Measurements from ENCODE around the gene TIMM44. TPM values are rescaled to one million over a fixed set of nuclear protein-coding genes. Genes with fewer than 3 reads are reported as not detected.

The TIMM44 gene
- total and polyA plus RNA-seq, 4 donors = 38.4 to 75.8 (median 53.0) TPM

DNA sequence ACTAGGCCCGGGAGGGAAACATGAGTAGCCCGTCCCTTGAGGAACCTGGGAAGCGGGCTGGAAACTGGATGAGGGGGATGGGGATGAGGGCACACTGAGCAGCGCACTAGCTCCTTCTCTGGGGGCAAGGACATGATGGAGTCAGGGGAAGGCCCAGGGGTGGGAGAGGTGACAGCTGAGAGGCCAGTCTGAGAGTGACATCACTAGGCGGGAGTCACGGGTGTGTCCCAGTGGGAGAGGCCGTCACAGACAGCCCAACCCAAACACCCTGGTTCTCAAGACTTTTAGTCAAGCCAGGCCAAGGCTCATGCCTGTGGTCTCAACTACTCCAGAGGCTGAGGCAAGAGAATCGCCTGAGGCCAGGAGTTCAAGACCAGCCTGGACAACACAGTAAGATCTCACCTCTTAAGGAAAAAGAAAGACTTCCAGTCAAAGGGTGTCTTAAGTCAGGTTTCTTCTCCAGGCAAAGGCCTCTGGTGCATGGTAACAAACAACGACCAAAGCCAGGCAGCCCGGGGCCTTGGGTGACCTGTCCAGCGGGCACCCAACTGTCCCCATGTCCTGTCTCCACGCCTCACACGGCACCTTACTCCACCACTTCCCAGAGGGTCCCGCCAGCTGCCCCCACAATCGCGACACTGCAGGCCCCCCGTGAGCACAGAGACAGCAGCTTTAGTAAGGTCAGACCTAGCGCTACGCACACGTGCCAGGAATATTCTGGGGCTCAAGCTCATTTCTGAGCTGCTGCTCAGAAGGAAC is 25.5 kb upstream of the TIMM44 start:
- H3K9ac ChIP-seq (ENCODE audit: insufficient read depth in 1 of 2, low read length in 2 of 2) = no peak overlapping the region
- no peaks in the 10 kb centered on the region for H3K27me3 ChIP-seq (ENCODE audit: control insufficient read depth in 3 of 3, insufficient read depth in 3 of 3, low read length in 2 of 3)
- H3K9me3 ChIP-seq (ENCODE audit: control insufficient read depth in 4 of 4, insufficient read depth in 3 of 4, low read length in 3 of 4) = no peaks in the 10 kb centered on the region
- DNase-seq (no peak), ATAC-seq (ENCODE audit: insufficient read depth, low FRiP score) (no peak)
- TF ChIP-seq, protein P1, sequence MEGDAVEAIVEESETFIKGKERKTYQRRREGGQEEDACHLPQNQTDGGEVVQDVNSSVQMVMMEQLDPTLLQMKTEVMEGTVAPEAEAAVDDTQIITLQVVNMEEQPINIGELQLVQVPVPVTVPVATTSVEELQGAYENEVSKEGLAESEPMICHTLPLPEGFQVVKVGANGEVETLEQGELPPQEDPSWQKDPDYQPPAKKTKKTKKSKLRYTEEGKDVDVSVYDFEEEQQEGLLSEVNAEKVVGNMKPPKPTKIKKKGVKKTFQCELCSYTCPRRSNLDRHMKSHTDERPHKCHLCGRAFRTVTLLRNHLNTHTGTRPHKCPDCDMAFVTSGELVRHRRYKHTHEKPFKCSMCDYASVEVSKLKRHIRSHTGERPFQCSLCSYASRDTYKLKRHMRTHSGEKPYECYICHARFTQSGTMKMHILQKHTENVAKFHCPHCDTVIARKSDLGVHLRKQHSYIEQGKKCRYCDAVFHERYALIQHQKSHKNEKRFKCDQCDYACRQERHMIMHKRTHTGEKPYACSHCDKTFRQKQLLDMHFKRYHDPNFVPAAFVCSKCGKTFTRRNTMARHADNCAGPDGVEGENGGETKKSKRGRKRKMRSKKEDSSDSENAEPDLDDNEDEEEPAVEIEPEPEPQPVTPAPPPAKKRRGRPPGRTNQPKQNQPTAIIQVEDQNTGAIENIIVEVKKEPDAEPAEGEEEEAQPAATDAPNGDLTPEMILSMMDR (IDR thresholded peaks at IDR 0.05; ENCODE audit: control extremely low read depth, extremely low read depth) = no peak
- peaks cover 7 to 58% (median 31%) of the 10 kb centered on the region in 4 donors for H3K36me3 ChIP-seq (ENCODE audit: control insufficient read depth in 4 of 4, insufficient read depth in 4 of 4, low read length in 4 of 4)
- H3K4me3 ChIP-seq = no peak overlapping the region
- H3K27ac ChIP-seq (ENCODE audit: low read depth in 1 of 2, low read length in 1 of 2) = no peak overlapping the region
- no peaks in the 10 kb centered on the region for H3K4me1 ChIP-seq (ENCODE audit: control insufficient read depth in 5 of 5, insufficient read depth in 5 of 5, low read length in 5 of 5)
- 93 to 97% methylated on average over 20 of the region's 20 CpGs for WGBS, 2 donors

DNA sequence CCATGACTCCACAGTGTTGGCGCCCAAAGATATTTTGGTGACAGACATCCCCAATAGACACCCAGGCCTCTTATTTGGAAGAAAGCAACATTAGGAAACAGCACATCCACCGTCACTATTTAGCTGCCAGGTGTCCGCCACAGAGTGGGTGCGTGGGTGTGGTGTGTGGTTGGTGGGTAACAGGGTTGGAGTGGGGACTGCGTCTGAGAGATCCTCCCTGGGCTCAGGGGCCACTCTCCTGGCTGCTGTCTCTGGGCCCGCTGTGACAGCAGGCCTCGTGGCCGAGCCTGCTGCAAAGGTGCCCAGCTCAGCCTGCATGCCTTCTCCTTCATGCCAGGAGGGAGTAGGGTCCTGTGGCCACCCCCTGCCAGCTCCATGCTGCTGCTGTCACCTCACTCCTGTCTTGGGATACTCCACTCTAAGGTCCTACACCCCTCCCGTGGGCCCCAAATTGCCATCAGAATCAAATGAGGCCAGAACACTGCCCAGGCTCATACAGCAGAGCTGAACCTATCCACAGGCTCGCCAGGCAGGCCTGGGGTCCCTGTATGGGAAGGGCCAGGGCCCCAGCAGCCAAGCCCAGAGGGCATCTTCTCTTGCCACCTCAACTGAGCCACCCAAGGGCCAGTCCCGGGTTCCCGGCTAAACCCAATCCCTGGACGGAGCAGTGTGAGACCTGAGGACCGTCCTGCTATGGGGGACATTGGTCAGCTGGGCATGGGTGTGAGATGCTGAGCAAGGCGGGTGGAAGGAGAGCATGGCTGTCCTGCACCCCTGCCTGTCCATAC is 24.7 kb upstream of the TIMM44 start:
- H3K36me3 ChIP-seq (ENCODE audit: control insufficient read depth in 4 of 4, insufficient read depth in 4 of 4, low read length in 4 of 4) = peaks cover 11 to 59% (median 24%) of the 10 kb centered on the region in 4 donors
- no peaks in the 10 kb centered on the region for H3K9me3 ChIP-seq (ENCODE audit: control insufficient read depth in 4 of 4, insufficient read depth in 3 of 4, low read length in 3 of 4)
- H3K4me3 ChIP-seq = no peak overlapping the region
- H3K9ac ChIP-seq (ENCODE audit: insufficient read depth in 1 of 2, low read length in 2 of 2) = no peak overlapping the region
- DNase-seq (no peak), ATAC-seq (ENCODE audit: insufficient read depth, low FRiP score) (no peak)
- H3K27ac ChIP-seq (ENCODE audit: low read depth in 1 of 2, low read length in 1 of 2) = no peak overlapping the region
- H3K27me3 ChIP-seq (ENCODE audit: control insufficient read depth in 3 of 3, insufficient read depth in 3 of 3, low read length in 2 of 3) = no peaks in the 10 kb centered on the region
- WGBS, 2 donors = 90 to 97% methylated on average over 14 to 15 of the region's 15 CpGs
- no peaks in the 10 kb centered on the region for H3K4me1 ChIP-seq (ENCODE audit: control insufficient read depth in 5 of 5, insufficient read depth in 5 of 5, low read length in 5 of 5)
- TF ChIP-seq, protein P1 (IDR thresholded peaks at IDR 0.05; ENCODE audit: control extremely low read depth, extremely low read depth) = no peak

GRCh38 chr19:7965921-7966665 is 22.6 kb upstream of the TIMM44 start:
- DNase-seq = no peak
- Histone ChIP-seq H3K9ac (ENCODE audit: insufficient read depth in 1 of 2, low read length in 2 of 2) (no peak overlapping the region), H3K27me3 (ENCODE audit: control insufficient read depth in 3 of 3, insufficient read depth in 3 of 3, low read length in 2 of 3) (no peaks in the 10 kb centered on the region), H3K36me3 (ENCODE audit: control insufficient read depth in 4 of 4, insufficient read depth in 4 of 4, low read length in 4 of 4) (peaks cover 18 to 57% (median 25%) of the 10 kb centered on the region in 4 donors), H3K27ac (ENCODE audit: low read depth in 1 of 2, low read length in 1 of 2) (no peak overlapping the region), H3K4me3 (no peak overlapping the region), H3K4me1 (ENCODE audit: control insufficient read depth in 5 of 5, insufficient read depth in 5 of 5, low read length in 5 of 5) (no peaks in the 10 kb centered on the region), H3K9me3 (ENCODE audit: control insufficient read depth in 4 of 4, insufficient read depth in 3 of 4, low read length in 3 of 4) (no peaks in the 10 kb centered on the region)
- ATAC-seq (ENCODE audit: insufficient read depth, low FRiP score) = no peak
- 92 to 94% methylated on average over 12 of the region's 12 CpGs for WGBS, 2 donors
- TF ChIP-seq, protein P1 (IDR thresholded peaks at IDR 0.05; ENCODE audit: control extremely low read depth, extremely low read depth) = no peak

Data from lung (tissue), 12 donors.